ENCODE measurements around the gene EPN1.
"Not testable (repeated sequence)": the region's sequence is repeated elsewhere in the genome, so short reads cannot be mapped to it uniquely, and the experiment has no call there.

EPN1 gene

DNA sequence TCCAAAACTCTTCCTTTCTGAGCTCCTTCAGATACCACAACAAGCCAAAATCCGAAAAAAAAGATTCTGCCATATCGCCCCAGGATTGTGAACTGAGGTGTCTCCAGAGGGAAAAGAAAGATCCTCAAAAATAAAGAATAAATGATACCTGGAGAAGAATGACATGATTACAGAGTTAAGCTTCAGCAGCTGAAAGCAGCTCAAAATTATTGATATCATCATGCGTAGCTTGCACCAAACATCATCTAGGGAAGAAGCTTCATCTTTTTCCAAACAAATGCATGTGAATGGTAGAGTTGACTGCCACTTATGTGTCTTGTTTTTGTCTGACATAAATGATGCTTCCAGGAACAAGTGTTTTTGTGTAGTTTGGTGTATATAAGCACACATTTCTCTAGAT is 63.3 kb downstream of the EPN1 start, which contains the start of gene NLRP9:
TSS of gene NLRP9 (minus strand) at position 101 of the 400 bp plus-strand sequence. CDS start at position 73, 28 bp downstream.
- H3K27me3 ChIP-seq (ENCODE audit: control insufficient read depth in 1 of 2, insufficient read depth in 2 of 2, low read length in 2 of 2), result no peaks in the 10 kb centered on the region
- H3K27ac ChIP-seq (ENCODE audit: low read depth, low read length), result no peak within 1 kb of the TSS
- H3K9ac ChIP-seq (ENCODE audit: low read length), result no peak within 1 kb of the TSS
- H3K36me3 ChIP-seq (ENCODE audit: insufficient read depth, low read length), result no peaks in the 10 kb centered on the region
- no peaks in the 10 kb centered on the region for H3K9me3 ChIP-seq (ENCODE audit: low read length)
- H3K4me3 ChIP-seq (ENCODE audit: low read depth in 1 of 2, low read length in 2 of 2), result no peak within 1 kb of the TSS
- H3K4me1 ChIP-seq (ENCODE audit: insufficient read depth, low read length), result no peaks in the 10 kb centered on the region

DNA sequence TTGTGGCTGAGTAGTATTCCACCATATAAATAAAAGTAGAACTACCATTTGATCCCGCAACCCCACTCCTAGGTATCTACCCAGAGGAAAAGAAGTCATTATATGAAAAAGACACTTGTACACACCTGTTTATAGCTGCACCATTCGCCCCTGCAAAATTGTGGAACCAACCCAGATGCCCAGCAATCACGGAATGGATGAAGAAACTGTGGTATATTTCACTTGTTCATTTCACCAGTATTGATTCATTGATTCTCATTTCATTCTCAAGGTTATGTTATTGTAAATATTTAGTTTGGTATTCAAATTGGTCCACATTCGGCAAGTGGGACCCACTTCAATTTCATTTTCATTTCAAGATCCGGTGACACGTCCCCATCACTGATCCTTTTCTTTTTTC is 75.7 kb downstream of the EPN1 start:
- Histone ChIP-seq H3K9ac (ENCODE audit: low read length) (no peak overlapping the region), H3K9me3 (ENCODE audit: low read length) (no peaks in the 10 kb centered on the region), H3K27ac (ENCODE audit: low read depth, low read length) (no peak overlapping the region), H3K27me3 (ENCODE audit: control insufficient read depth in 1 of 2, insufficient read depth in 2 of 2, low read length in 2 of 2) (no peaks in the 10 kb centered on the region), H3K4me1 (ENCODE audit: insufficient read depth, low read length) (no peaks in the 10 kb centered on the region), H3K36me3 (ENCODE audit: insufficient read depth, low read length) (no peaks in the 10 kb centered on the region), H3K4me3 (ENCODE audit: low read depth in 1 of 2, low read length in 2 of 2) (no peak overlapping the region)

DNA sequence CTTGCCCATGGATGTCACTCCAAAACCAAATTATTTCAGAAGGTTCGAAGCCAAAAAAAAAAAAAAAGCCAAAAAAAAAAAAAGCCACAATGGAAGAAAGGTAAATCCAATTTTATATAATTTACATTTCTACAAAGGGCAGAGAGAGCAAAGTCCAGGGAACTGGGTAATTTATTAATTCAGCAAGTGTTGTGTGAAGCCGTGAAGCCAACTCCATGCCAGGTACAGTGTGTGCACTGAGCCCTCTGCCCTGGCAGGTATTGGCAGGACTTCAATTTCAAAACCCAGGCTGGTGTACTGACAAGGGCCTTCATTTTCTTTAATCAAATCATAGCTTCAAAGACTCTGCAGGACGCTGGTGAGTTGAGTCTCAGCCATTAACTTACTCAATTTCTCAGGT is 78.4 kb downstream of the EPN1 start:
- Histone ChIP-seq H3K27me3 (ENCODE audit: control insufficient read depth in 1 of 2, insufficient read depth in 2 of 2, low read length in 2 of 2) (no peaks in the 10 kb centered on the region), H3K27ac (ENCODE audit: low read depth, low read length) (no peak overlapping the region), H3K9ac (ENCODE audit: low read length) (no peak overlapping the region), H3K4me1 (ENCODE audit: insufficient read depth, low read length) (no peaks in the 10 kb centered on the region), H3K4me3 (ENCODE audit: low read depth in 1 of 2, low read length in 2 of 2) (no peak overlapping the region), H3K36me3 (ENCODE audit: insufficient read depth, low read length) (no peaks in the 10 kb centered on the region), H3K9me3 (ENCODE audit: low read length) (no peaks in the 10 kb centered on the region)

DNA sequence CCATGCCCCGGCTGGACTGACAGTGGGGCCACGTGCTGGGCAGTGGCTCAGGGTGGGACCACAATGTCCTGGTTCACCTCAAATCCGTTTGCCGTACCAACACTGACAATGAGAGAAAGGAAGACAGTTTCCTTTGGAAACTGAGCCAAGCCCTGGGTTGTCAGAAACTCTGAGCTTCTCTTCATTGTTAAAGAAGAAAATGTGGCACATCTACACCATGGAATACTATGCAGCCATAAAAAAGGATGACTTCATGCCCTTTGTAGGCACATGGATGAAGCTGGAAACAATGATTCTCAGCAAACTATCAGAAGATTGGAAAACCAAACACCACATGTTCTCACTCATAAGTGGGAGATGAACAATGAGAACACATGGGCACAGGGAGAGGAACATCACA is 81.8 kb downstream of the EPN1 start:
- not testable (repeated sequence) for H3K36me3 ChIP-seq (ENCODE audit: insufficient read depth, low read length); H3K27me3 ChIP-seq (ENCODE audit: control insufficient read depth in 1 of 2, insufficient read depth in 2 of 2, low read length in 2 of 2); H3K4me1 ChIP-seq (ENCODE audit: insufficient read depth, low read length); H3K4me3 ChIP-seq (ENCODE audit: low read depth in 1 of 2, low read length in 2 of 2); H3K9ac ChIP-seq (ENCODE audit: low read length); H3K9me3 ChIP-seq (ENCODE audit: low read length); H3K27ac ChIP-seq (ENCODE audit: low read depth, low read length)

DNA sequence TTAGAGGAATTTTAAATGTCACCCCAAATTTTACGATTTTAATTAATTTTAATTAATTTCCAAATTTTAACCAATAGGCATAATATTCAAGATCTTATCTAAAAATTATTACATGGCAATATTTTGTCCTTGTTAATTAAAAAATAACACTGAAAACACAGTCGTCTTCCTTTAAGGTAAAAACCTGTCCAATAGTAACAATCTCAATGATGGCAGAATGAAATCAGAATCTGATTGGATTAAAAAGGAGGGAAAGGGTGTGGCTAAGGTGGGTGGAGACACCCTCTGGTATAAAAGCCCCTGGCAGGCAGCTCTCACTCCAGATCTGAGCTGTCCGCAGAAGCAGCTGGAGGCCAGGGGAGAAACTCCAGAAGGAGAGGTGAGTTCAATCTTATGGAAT is 83.8 kb downstream of the EPN1 start, which contains the start of gene RFPL4A:
TSS of gene RFPL4A (plus strand) at position 301 of the 400 bp plus-strand sequence. CDS start 2,704 bp downstream, outside the sequence.
- not testable (repeated sequence) for H3K4me1 ChIP-seq (ENCODE audit: insufficient read depth, low read length); H3K27ac ChIP-seq (ENCODE audit: low read depth, low read length)

More for the DNA sequence above, 83.8 kb downstream of the EPN1 start, which contains the start of gene RFPL4A:
- H3K27me3 ChIP-seq (ENCODE audit: control insufficient read depth in 1 of 2, insufficient read depth in 2 of 2, low read length in 2 of 2); H3K9ac ChIP-seq (ENCODE audit: low read length); H3K4me3 ChIP-seq (ENCODE audit: low read depth in 1 of 2, low read length in 2 of 2); H3K9me3 ChIP-seq (ENCODE audit: low read length); H3K36me3 ChIP-seq (ENCODE audit: insufficient read depth, low read length): not testable (repeated sequence)
